OCI-LY7 (cell line): ENCODE measurements around the gene SUN2. TPM values are rescaled to one million over a fixed set of nuclear protein-coding genes. Genes with fewer than 3 reads are reported as not detected.

Experiments
- BruUV-seq: library from RNA; stranded (reverse); fragments of 400-500 nt; replicated peaks from 2 replicates; lab custom pipeline; 2021; lab: Mats Ljungman, UMichigan
- CTCF ChIA-PET: fragments of 300-600 bp; sonication (Branson Sonifier 250); formaldehyde crosslinking; loops from one replicate; lab custom pipeline; 2022; ENCODE audit warnings: antibody characterized with exemption; ENCODE audit not compliant: unreplicated experiment; lab: Charles Lee
- POLR2A ChIA-PET: fragments of 300-600 bp; sonication (Branson Sonifier 250); formaldehyde crosslinking; loops from one replicate; lab custom pipeline; 2022; ENCODE audit warnings: antibody characterized with exemption; lab: Charles Lee
- DNase-seq: peaks from one replicate; pipeline ENCODE4 v3.0.0-alpha.2; 2015; ENCODE audit warnings: low spot score
- H2AFZ ChIP-seq: fragments of 200-600 bp; sonication (generic), shearing (Covaris generic); 2 replicates; pipeline ENCODE4 v1.6.1; 2014; ENCODE audit warnings: mild to moderate bottlenecking, antibody characterized with exemption, low read length, moderate library complexity
- H3K27ac ChIP-seq: fragments of 200-600 bp; sonication (generic); 2 replicates; pipeline ENCODE4 v1.5.1; 2014; ENCODE audit warnings: mixed run types, low read depth, mild to moderate bottlenecking, moderate library complexity, low read length, inconsistent platforms; ENCODE audit not compliant: poor library complexity, severe bottlenecking
- H3K36me3 ChIP-seq: fragments of 200-600 bp; sonication (generic); 2 replicates; pipeline ENCODE4 v1.6.1; 2014; ENCODE audit warnings: mild to moderate bottlenecking, antibody characterized with exemption, low read length, moderate library complexity, mixed read lengths; ENCODE audit not compliant: insufficient read depth
- H3K4me1 ChIP-seq: fragments of 200-600 bp; sonication (generic); 2 replicates; pipeline ENCODE4 v1.5.1; 2014; ENCODE audit warnings: mild to moderate bottlenecking, low read length; ENCODE audit not compliant: insufficient read depth, poor library complexity, severe bottlenecking
- H3K4me2 ChIP-seq: fragments of 200-600 bp; sonication (generic); 2 replicates; pipeline ENCODE4 v1.6.1; 2014; ENCODE audit warnings: mild to moderate bottlenecking, low read length
- H3K4me3 ChIP-seq: fragments of 200-600 bp; sonication (generic); 2 replicates; pipeline ENCODE4 v1.5.1; 2014; ENCODE audit warnings: mild to moderate bottlenecking, low read depth, low read length; ENCODE audit not compliant: poor library complexity, severe bottlenecking
- H3K79me2 ChIP-seq: fragments of 200-600 bp; sonication (generic); 2 replicates; pipeline ENCODE4 v1.6.1; 2016; ENCODE audit warnings: low read depth, mild to moderate bottlenecking, low read length, moderate library complexity, mixed read lengths; ENCODE audit not compliant: insufficient read depth
- H3K9me2 ChIP-seq: fragments of 200-600 bp; sonication (generic); 2 replicates; pipeline ENCODE4 v1.6.1; 2016; ENCODE audit warnings: mild to moderate bottlenecking, low read length, mixed read lengths; ENCODE audit not compliant: insufficient read depth
- H3K9me3 ChIP-seq: fragments of 200-600 bp; sonication (generic); 2 replicates; pipeline ENCODE4 v1.6.1; 2014; ENCODE audit warnings: mild to moderate bottlenecking, mixed run types, low read length, mixed read lengths
- H4K20me1 ChIP-seq: fragments of 200-600 bp; sonication (generic); 2 replicates; pipeline ENCODE4 v1.6.1; 2014; ENCODE audit warnings: mild to moderate bottlenecking, antibody characterized with exemption, low read length, moderate library complexity, mixed read lengths; ENCODE audit not compliant: insufficient read depth
- EZH2phosphoT487 ChIP-seq: fragments of 200-600 bp; sonication (generic); IDR thresholded peaks from 2 replicates; pipeline ENCODE4 v1.6.1; 2018; ENCODE audit warnings: low read depth, borderline replicate concordance, mild to moderate bottlenecking, mixed run types, antibody characterized with exemption, low read length, moderate library complexity, mixed read lengths
- intact Hi-C: fragments of 100-400 bp; cut with micrococcal nuclease; formaldehyde crosslinking; loops from one replicate; pipeline ENCODE4 v1.10.0; 2022; ENCODE audit not compliant: unreplicated experiment
- total RNA-seq, 2 experiments: library from RNA; depleted of rRNA in 1 of 2; stranded (reverse); fragments of >200 nt in 1 of 2; shearing (Covaris generic) in 1 of 2; gene quantifications; 2 replicates each; pipeline ENCODE4 v1.2.3, GENCODE V29; 2014 to 2022
- TF ChIP-seq, protein P1 (sequence below): fragments of 200-600 bp; sonication (generic); conservative IDR thresholded peaks from 2 replicates; pipeline ENCODE4 v1.5.1; 2014; ENCODE audit warnings: mild to moderate bottlenecking, antibody characterized with exemption, low read length, moderate library complexity, mixed read lengths

SUN2 gene
- total RNA-seq, 2 experiments from 2014 or later: 59.1 to 80.2 TPM

DNA sequence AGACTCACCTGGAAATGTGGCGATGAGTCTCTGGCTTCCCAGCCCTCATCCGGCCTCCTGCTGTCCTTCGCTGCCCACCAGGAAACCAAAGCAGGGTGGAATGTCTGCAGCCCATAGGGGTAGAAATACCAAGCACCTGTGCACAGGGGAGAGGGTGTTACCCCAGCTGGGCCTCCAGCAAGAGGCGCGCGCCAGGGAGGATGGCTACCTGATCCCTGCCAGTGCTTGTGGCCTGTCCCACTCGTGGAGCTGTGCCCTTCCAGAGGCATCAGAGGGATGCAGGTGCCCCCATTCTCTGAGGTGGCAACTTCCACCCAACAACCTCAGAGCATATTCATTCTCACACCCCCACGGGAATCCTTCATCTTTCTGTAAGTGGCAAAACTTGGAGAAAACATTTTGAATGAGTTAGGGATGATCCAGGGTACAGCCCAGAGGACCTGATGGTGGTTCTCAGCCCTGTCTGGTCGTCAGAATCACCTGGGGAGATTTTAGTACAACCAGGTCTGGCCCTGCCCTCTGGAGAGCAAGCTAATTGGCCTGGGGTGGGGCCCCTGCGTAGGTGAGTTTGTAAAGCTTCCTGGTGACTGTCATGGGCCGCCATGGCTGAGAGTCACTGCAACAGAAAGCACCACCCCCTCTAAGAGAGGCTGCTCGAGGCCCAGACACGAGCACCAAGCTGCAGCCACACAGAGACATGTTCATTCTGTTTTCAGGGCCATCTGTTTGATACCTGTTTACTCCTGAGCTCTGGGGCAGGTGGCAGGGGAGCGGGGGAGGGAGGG is 9.9 kb downstream of the SUN2 start:
- no peak for DNase-seq
- BruUV-seq: no TSS peak
- CTCF ChIA-PET: interaction anchor here (0.5 to 0.6 kb wide), 2 partner anchors 23 to 176 kb away, joined by 3 read pairs; no protein-coding TSS in a partner anchor
- POLR2A ChIA-PET: interaction anchor here (0.5 kb wide), 1 partner anchor 11 kb away, joined by 3 read pairs; no protein-coding TSS in a partner anchor
- Histone ChIP-seq H3K79me2 (no peaks in the 10 kb centered on the region), H3K4me2 (no peak overlapping the region), H3K27ac (no peak overlapping the region), H3K9me2 (no peaks in the 10 kb centered on the region), H4K20me1 (no peaks in the 10 kb centered on the region), H2AFZ (no peak overlapping the region), H3K36me3 (peaks cover 95% of the 10 kb centered on the region), H3K9me3 (no peaks in the 10 kb centered on the region), H3K4me3 (no peak overlapping the region), H3K4me1 (no peaks in the 10 kb centered on the region)
- TF ChIP-seq, protein P1, sequence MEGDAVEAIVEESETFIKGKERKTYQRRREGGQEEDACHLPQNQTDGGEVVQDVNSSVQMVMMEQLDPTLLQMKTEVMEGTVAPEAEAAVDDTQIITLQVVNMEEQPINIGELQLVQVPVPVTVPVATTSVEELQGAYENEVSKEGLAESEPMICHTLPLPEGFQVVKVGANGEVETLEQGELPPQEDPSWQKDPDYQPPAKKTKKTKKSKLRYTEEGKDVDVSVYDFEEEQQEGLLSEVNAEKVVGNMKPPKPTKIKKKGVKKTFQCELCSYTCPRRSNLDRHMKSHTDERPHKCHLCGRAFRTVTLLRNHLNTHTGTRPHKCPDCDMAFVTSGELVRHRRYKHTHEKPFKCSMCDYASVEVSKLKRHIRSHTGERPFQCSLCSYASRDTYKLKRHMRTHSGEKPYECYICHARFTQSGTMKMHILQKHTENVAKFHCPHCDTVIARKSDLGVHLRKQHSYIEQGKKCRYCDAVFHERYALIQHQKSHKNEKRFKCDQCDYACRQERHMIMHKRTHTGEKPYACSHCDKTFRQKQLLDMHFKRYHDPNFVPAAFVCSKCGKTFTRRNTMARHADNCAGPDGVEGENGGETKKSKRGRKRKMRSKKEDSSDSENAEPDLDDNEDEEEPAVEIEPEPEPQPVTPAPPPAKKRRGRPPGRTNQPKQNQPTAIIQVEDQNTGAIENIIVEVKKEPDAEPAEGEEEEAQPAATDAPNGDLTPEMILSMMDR: no peak
- no peak for TF ChIP-seq EZH2phosphoT487
- intact Hi-C loops: no loop called here

DNA sequence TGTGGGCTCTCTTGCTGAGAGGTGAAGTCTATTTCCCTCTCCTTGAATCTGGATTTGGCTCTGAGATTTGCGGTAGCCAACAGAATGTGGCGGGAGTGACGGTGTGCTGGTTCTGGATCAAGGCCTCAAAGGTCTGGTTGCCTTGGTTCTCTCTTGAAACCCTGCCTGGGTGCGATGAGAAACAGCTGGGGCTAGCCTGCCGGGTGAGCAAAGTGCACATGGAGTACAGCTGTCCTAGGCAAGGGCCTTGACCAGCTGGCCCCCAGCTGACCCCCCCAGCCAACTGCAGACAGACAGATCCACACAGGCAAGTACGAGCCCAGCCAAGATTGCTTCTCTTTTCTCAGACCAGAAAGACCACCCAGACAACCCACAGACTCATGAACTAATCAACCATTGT is 10.8 kb downstream of the SUN2 start:
- H3K9me2 ChIP-seq: no peaks in the 10 kb centered on the region
- TF ChIP-seq, protein P1: no peak
- no peak for TF ChIP-seq EZH2phosphoT487
- POLR2A ChIA-PET: interaction anchor here (0.5 kb wide), 1 partner anchor 12 kb away, joined by 3 read pairs; no protein-coding TSS in a partner anchor
- BruUV-seq: no TSS peak
- peaks cover 95% of the 10 kb centered on the region for H3K36me3 ChIP-seq
- H3K4me1 ChIP-seq: no peaks in the 10 kb centered on the region
- no peak overlapping the region for H3K4me3 ChIP-seq
- H2AFZ ChIP-seq: no peak overlapping the region
- intact Hi-C loops: no loop called here
- no peak overlapping the region for H3K27ac ChIP-seq
- H3K4me2 ChIP-seq: no peak overlapping the region
- no peak for DNase-seq
- CTCF ChIA-PET: interaction anchor here (0.6 kb wide), 1 partner anchor 175 kb away, joined by 3 read pairs; no protein-coding TSS in a partner anchor
- no peaks in the 10 kb centered on the region for H4K20me1 ChIP-seq
- no peaks in the 10 kb centered on the region for H3K9me3 ChIP-seq
- H3K79me2 ChIP-seq: no peaks in the 10 kb centered on the region
